ENCODE data around the gene KDELR3. TPM values are rescaled to one million over a fixed set of nuclear protein-coding genes. Genes with fewer than 3 reads are reported as not detected.
"Not testable (repeated sequence)": the region's sequence is repeated elsewhere in the genome, so short reads cannot be mapped to it uniquely, and the experiment has no call there.

Gene KDELR3
- total and polyA plus RNA-seq, 12 donors, result 3.7 to 18.0 (median 8.7) TPM

DNA sequence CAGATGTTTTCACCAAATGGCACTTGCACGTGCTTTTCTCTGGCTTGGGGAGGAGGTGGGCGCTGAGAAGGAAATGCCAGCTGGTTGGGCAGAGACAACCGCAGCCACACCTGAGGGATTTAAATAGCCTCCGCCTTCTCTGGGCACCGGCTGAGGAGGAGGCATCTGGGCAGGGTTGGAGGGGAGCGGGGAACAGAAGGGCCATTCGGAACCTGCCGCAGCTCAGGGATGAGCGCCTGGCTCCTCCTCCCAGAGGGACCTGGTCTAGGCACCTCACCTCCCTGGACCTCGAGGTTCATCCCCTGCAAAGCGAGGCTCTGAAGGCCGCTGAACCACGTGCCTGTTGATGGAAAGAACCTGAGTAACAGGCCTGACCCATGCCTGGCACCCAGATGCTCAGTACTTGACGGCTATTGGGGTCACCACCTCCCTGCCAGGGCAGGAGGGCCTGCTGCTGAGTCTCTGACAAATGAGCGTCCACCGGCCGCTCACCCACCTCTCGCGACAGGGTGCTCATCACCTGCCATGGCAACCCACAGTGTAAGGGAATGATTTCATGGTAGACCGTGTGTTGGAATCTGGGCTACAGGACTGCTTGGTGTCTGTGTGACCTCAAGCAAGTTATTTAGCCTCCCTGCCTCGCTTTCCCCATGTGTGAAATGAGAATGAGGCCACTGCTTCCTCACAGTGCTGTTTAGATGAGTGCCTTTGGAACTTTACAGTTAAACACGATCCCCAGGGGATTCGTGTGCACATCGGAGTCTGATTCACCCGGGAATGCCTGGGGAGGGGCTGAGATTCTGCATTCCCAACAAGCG, 2.0 kb upstream of the KDELR3 start:
- intact Hi-C loops (cut with DNase I), result no loop called here
- DNase-seq, result no peak

GRCh38 chr22:38467438-38467903, 425 bp upstream of the KDELR3 start:
- peak overlapping the region in 2 of 4 donors; percentile 29 to 68 for H3K4me3 ChIP-seq
- intact Hi-C loops (cut with DNase I), result no loop called here
- H3K27ac ChIP-seq, result peak overlapping the region in 1 of 5 donors; percentile 36
- no peaks in the 10 kb centered on the region for H3K9me3 ChIP-seq (replicated peaks in 1 of 3)
- TF ChIP-seq, protein P1, sequence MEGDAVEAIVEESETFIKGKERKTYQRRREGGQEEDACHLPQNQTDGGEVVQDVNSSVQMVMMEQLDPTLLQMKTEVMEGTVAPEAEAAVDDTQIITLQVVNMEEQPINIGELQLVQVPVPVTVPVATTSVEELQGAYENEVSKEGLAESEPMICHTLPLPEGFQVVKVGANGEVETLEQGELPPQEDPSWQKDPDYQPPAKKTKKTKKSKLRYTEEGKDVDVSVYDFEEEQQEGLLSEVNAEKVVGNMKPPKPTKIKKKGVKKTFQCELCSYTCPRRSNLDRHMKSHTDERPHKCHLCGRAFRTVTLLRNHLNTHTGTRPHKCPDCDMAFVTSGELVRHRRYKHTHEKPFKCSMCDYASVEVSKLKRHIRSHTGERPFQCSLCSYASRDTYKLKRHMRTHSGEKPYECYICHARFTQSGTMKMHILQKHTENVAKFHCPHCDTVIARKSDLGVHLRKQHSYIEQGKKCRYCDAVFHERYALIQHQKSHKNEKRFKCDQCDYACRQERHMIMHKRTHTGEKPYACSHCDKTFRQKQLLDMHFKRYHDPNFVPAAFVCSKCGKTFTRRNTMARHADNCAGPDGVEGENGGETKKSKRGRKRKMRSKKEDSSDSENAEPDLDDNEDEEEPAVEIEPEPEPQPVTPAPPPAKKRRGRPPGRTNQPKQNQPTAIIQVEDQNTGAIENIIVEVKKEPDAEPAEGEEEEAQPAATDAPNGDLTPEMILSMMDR (IDR thresholded peaks at IDR 0.05), result no peak
- TF ChIP-seq POLR2A (IDR thresholded peaks at IDR 0.05), result no peak
- 0 to 23% (median 18%) methylated on average over 1 to 20 of the region's 20 CpGs for WGBS, 4 donors
- no peaks in the 10 kb centered on the region for H3K36me3 ChIP-seq (replicated peaks in 1 of 2)
- H3K4me1 ChIP-seq (replicated peaks in 1 of 2), result peaks cover 0 to 11% of the 10 kb centered on the region in 2 donors
- no peak for DNase-seq
- peaks cover 3% of the 10 kb centered on the region for H3K27me3 ChIP-seq

More for the DNA sequence above, 2.0 kb upstream of the KDELR3 start:
- TF ChIP-seq, protein P1 (IDR thresholded peaks at IDR 0.05), result no peak
- no peak for TF ChIP-seq POLR2A (IDR thresholded peaks at IDR 0.05)
- 75 to 85% (median 78%) methylated on average over 21 to 26 of the region's 26 CpGs for WGBS, 4 donors
- no peaks in the 10 kb centered on the region for H3K36me3 ChIP-seq (replicated peaks in 1 of 2)
- H3K4me3 ChIP-seq, result no peak overlapping the region
- H3K4me1 ChIP-seq (replicated peaks in 1 of 2), result peaks cover 3 to 20% of the 10 kb centered on the region in 2 donors
- H3K27ac ChIP-seq, result no peak overlapping the region
- no peaks in the 10 kb centered on the region for H3K9me3 ChIP-seq (replicated peaks in 1 of 3)
- H3K27me3 ChIP-seq, result peaks cover 3% of the 10 kb centered on the region

- TF ChIP-seq POLR2A (IDR thresholded peaks at IDR 0.05), result no peak
- TF ChIP-seq, protein P1 (IDR thresholded peaks at IDR 0.05), result no peak
- peaks cover 3% of the 10 kb centered on the region for H3K27me3 ChIP-seq
- intact Hi-C loops (cut with DNase I), result no loop called here
- peaks cover 0 to 11% of the 10 kb centered on the region in 2 donors for H3K4me1 ChIP-seq (replicated peaks in 1 of 2)
- 68 to 74% (median 70%) methylated on average over 26 to 28 of the region's 28 CpGs for WGBS, 4 donors
- H3K27ac ChIP-seq, result peak overlapping the region in 1 of 5 donors; percentile 36
- H3K4me3 ChIP-seq, result peak overlapping the region in 2 of 4 donors; percentile 29 to 68
- H3K9me3 ChIP-seq (replicated peaks in 1 of 3), result no peaks in the 10 kb centered on the region
- H3K36me3 ChIP-seq (replicated peaks in 1 of 2), result no peaks in the 10 kb centered on the region
- no peak for DNase-seq
Observed at GRCh38 chr22:38468443-38469305, 778 bp downstream of the KDELR3 start.

GRCh38 chr22:38469306-38469781, 1.4 kb downstream of the KDELR3 start:
- intact Hi-C loops (cut with DNase I), result no loop called here
- WGBS, 4 donors, result 91 to 98% (median 95%) methylated on average over 6 of the region's 6 CpGs
- no peak overlapping the region for H3K4me3 ChIP-seq
- DNase-seq, result no peak
- H3K9me3 ChIP-seq (replicated peaks in 1 of 3), result no peaks in the 10 kb centered on the region
- no peak overlapping the region for H3K27ac ChIP-seq
- TF ChIP-seq POLR2A (IDR thresholded peaks at IDR 0.05), result no peak
- TF ChIP-seq, protein P1 (IDR thresholded peaks at IDR 0.05), result no peak
- H3K36me3 ChIP-seq (replicated peaks in 1 of 2), result no peaks in the 10 kb centered on the region
- peaks cover 0 to 11% of the 10 kb centered on the region in 2 donors for H3K4me1 ChIP-seq (replicated peaks in 1 of 2)
- H3K27me3 ChIP-seq, result peaks cover 3% of the 10 kb centered on the region

GRCh38 chr22:38470179-38470578, 2.3 kb downstream of the KDELR3 start:
- H3K9me3 ChIP-seq (replicated peaks in 1 of 3); H3K27me3 ChIP-seq; DNase-seq; H3K36me3 ChIP-seq (replicated peaks in 1 of 2); intact Hi-C loops (cut with DNase I); H3K4me3 ChIP-seq; H3K27ac ChIP-seq: not testable (repeated sequence)
- WGBS, 4 donors, result 87 to 95% (median 94%) methylated on average over 10 of the region's 10 CpGs
- H3K4me1 ChIP-seq (replicated peaks in 1 of 2), result peaks cover 0 to 11% of the 10 kb centered on the region in 2 donors
